Measurements from ENCODE around the gene NSRP1.

- no peak for TF ChIP-seq POLR2A (IDR thresholded peaks at IDR 0.05)
- TF ChIP-seq, protein P1, sequence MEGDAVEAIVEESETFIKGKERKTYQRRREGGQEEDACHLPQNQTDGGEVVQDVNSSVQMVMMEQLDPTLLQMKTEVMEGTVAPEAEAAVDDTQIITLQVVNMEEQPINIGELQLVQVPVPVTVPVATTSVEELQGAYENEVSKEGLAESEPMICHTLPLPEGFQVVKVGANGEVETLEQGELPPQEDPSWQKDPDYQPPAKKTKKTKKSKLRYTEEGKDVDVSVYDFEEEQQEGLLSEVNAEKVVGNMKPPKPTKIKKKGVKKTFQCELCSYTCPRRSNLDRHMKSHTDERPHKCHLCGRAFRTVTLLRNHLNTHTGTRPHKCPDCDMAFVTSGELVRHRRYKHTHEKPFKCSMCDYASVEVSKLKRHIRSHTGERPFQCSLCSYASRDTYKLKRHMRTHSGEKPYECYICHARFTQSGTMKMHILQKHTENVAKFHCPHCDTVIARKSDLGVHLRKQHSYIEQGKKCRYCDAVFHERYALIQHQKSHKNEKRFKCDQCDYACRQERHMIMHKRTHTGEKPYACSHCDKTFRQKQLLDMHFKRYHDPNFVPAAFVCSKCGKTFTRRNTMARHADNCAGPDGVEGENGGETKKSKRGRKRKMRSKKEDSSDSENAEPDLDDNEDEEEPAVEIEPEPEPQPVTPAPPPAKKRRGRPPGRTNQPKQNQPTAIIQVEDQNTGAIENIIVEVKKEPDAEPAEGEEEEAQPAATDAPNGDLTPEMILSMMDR (IDR thresholded peaks at IDR 0.05 in 8 of 11, conservative IDR thresholded peaks at IDR 0.05 in 3 of 11) = no peak
Observed at GRCh38 chr17:30170415-30170987, 53.9 kb downstream of the NSRP1 start.
